Measurements from ENCODE around the gene LIN28A. TPM values are rescaled to one million over a fixed set of nuclear protein-coding genes. Genes with fewer than 3 reads are reported as not detected.

LIN28A gene
- total and polyA plus RNA-seq, 8 donors, result 1.2 TPM; not detected in 7

- 86 to 94% methylated on average over 4 of the region's 4 CpGs for WGBS, 2 donors
- intact Hi-C loops (cut with DNase I), result no loop called here
- H3K27ac ChIP-seq, result no peak overlapping the region
- H3K36me3 ChIP-seq, result peaks cover 0 to 39% (median 10%) of the 10 kb centered on the region in 3 donors
- TF ChIP-seq, protein P1, sequence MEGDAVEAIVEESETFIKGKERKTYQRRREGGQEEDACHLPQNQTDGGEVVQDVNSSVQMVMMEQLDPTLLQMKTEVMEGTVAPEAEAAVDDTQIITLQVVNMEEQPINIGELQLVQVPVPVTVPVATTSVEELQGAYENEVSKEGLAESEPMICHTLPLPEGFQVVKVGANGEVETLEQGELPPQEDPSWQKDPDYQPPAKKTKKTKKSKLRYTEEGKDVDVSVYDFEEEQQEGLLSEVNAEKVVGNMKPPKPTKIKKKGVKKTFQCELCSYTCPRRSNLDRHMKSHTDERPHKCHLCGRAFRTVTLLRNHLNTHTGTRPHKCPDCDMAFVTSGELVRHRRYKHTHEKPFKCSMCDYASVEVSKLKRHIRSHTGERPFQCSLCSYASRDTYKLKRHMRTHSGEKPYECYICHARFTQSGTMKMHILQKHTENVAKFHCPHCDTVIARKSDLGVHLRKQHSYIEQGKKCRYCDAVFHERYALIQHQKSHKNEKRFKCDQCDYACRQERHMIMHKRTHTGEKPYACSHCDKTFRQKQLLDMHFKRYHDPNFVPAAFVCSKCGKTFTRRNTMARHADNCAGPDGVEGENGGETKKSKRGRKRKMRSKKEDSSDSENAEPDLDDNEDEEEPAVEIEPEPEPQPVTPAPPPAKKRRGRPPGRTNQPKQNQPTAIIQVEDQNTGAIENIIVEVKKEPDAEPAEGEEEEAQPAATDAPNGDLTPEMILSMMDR (IDR thresholded peaks at IDR 0.05), result no peak
- peaks cover 7 to 17% (median 10%) of the 10 kb centered on the region in 3 donors for H3K4me1 ChIP-seq
- ATAC-seq (no peak), DNase-seq (no peak), FAIRE-seq (no peak)
- no peaks in the 10 kb centered on the region for H3K9me3 ChIP-seq
- H3K4me3 ChIP-seq, result no peak overlapping the region
- no peaks in the 10 kb centered on the region for H3K27me3 ChIP-seq
These were observed 66.3 kb downstream of the LIN28A start for GRCh38 chr1:26476958-26477357.

- Histone ChIP-seq H3K27me3 (no peaks in the 10 kb centered on the region), H3K36me3 (peaks cover 0 to 39% (median 10%) of the 10 kb centered on the region in 3 donors)
- no peak for ATAC-seq
These were observed 67.0 kb downstream of the LIN28A start for GRCh38 chr1:26477446-26478152.

DNA sequence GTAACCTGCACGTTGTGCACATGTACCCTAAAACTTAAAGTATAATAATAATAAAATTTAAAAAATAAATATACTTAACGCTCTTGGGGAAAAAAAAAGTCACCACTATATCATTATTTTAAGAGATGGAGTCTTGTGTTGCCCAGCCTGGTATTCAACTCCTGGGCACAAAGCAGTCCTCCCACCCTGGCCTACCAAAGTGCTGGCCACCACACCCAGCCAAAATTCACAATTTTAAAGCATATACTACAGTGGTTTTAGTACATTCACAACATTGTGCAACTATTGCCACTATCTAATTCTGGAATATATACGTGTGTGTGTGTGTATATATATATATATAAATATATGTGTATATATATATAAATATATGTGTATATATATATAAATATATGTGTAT is 67.5 kb downstream of the LIN28A start:
- WGBS, 2 donors, result 89 to 92% methylated on average over 3 of the region's 3 CpGs
- FAIRE-seq, result no peak
- ATAC-seq, result no peak
- Histone ChIP-seq H3K36me3 (peaks cover 0 to 39% (median 10%) of the 10 kb centered on the region in 3 donors), H3K4me1 (peaks cover 7 to 17% (median 10%) of the 10 kb centered on the region in 3 donors), H3K4me3 (no peak overlapping the region), H3K27ac (no peak overlapping the region), H3K27me3 (no peaks in the 10 kb centered on the region), H3K9me3 (no peaks in the 10 kb centered on the region)
- TF ChIP-seq, protein P1 (IDR thresholded peaks at IDR 0.05), result no peak
- no peak for DNase-seq
- intact Hi-C loops (cut with DNase I), result no loop called here

More at GRCh38 chr1:26477446-26478152, 67.0 kb downstream of the LIN28A start:
- TF ChIP-seq, protein P1 (IDR thresholded peaks at IDR 0.05), result no peak
- Histone ChIP-seq H3K4me1 (peaks cover 7 to 17% (median 10%) of the 10 kb centered on the region in 3 donors), H3K27ac (no peak overlapping the region), H3K9me3 (no peaks in the 10 kb centered on the region), H3K4me3 (no peak overlapping the region)
- DNase-seq, result no peak
- FAIRE-seq, result no peak
- 80 to 82% methylated on average over 8 of the region's 8 CpGs for whole genome bisulfite sequencing, 2 donors
- intact Hi-C loops (cut with DNase I), result no loop called here

DNA sequence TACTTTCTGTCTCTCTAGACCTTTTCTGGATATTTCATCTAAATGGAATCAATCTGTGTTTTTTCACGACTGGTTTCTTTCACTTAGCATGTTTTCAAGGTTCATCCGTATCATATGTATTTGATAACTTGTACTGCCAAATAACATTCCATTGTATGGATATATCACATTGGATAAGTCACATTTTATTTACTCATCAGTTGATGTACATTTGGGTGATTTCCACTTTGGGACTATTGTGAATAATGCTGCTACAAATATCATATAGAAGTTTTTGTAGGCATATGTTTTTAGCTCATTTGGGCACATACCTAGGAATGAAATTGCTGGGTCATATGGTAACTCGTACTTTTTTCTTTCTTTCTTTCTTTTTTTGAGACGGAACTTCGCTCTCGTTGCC is 68.4 kb downstream of the LIN28A start:
- peaks cover 0 to 33% (median 7%) of the 10 kb centered on the region in 3 donors for H3K36me3 ChIP-seq
- H3K9me3 ChIP-seq, result no peaks in the 10 kb centered on the region
- FAIRE-seq, result no peak
- intact Hi-C loops (cut with DNase I), result no loop called here
- TF ChIP-seq, protein P1 (IDR thresholded peaks at IDR 0.05), result no peak
- no peak overlapping the region for H3K27ac ChIP-seq
- H3K4me3 ChIP-seq, result no peak overlapping the region
- 95 to 97% methylated on average over 6 of the region's 6 CpGs for WGBS, 2 donors
- peaks cover 3 to 8% (median 3%) of the 10 kb centered on the region in 3 donors for H3K4me1 ChIP-seq
- ATAC-seq, result no peak
- H3K27me3 ChIP-seq, result no peaks in the 10 kb centered on the region
- DNase-seq, result no peak

Other genes starting within 250 kb of the LIN28A start
- not detected for gene C1orf232, start 241.9 kb upstream of the LIN28A start, total RNA-seq
- gene C1orf232, start 241.9 kb upstream of the LIN28A start, polyA plus RNA-seq, result not detected
- gene ZNF593, start 240.9 kb upstream of the LIN28A start, total RNA-seq, result 10 to 100 TPM; 18.4 to 36.7 (median 22.1) TPM
- gene ZNF593, start 240.9 kb upstream of the LIN28A start, polyA plus RNA-seq, result 10 to 100 TPM; 69.9 to 80.7 TPM
- not detected for gene ZNF593OS, start 239.0 kb upstream of the LIN28A start, total RNA-seq
- under 1 TPM; 0.35 to 0.68 TPM for gene ZNF593OS, start 239.0 kb upstream of the LIN28A start, polyA plus RNA-seq
- 10 to 100 TPM; 11.3 to 20.8 (median 14.9) TPM for gene CNKSR1, start 233.3 kb upstream of the LIN28A start, total RNA-seq
- 10 to 100 TPM; 46.8 to 48.5 TPM for gene CNKSR1, start 233.3 kb upstream of the LIN28A start, polyA plus RNA-seq
- not detected for gene CATSPER4, start 220.2 kb upstream of the LIN28A start, total RNA-seq
- under 1 TPM in 1 of 2 donors, not detected in 1; 0.09 TPM for gene CATSPER4, start 220.2 kb upstream of the LIN28A start, polyA plus RNA-seq
- 1 to 10 TPM; 2.7 to 6.6 (median 3.7) TPM for gene CEP85, start 176.6 kb upstream of the LIN28A start, total RNA-seq
- gene CEP85, start 176.6 kb upstream of the LIN28A start, polyA plus RNA-seq, result 1 to 10 TPM; 2.9 to 5.6 TPM
- 10 to 100 TPM; 29.1 to 84.2 (median 48.8) TPM for gene SH3BGRL3, start 130.7 kb upstream of the LIN28A start, total RNA-seq
- 100 to 1,000 TPM in 1 of 2 donors, 10 to 100 TPM in 1; 61.0 to 109 TPM for gene SH3BGRL3, start 130.7 kb upstream of the LIN28A start, polyA plus RNA-seq
- 10 to 100 TPM in 4 of 6 donors, 1 to 10 TPM in 2; 8.7 to 15.9 (median 11.5) TPM for gene UBXN11, start 104.2 kb upstream of the LIN28A start, total RNA-seq
- gene UBXN11, start 104.2 kb upstream of the LIN28A start, polyA plus RNA-seq, result 10 to 100 TPM; 44.0 to 61.6 TPM
- gene CD52, start 92.9 kb upstream of the LIN28A start, total RNA-seq, result 10 to 100 TPM in 1 of 6 donors, 1 to 10 TPM in 4, under 1 TPM in 1; 0.98 to 13.0 (median 2.5) TPM
- 1 to 10 TPM; 4.0 to 4.3 TPM for gene CD52, start 92.9 kb upstream of the LIN28A start, polyA plus RNA-seq
- gene CRYBG2, start 56.7 kb upstream of the LIN28A start, total RNA-seq, result 1 to 10 TPM in 1 of 6 donors, under 1 TPM in 5; 0.12 to 1.3 (median 0.38) TPM
- gene CRYBG2, start 56.7 kb upstream of the LIN28A start, polyA plus RNA-seq, result 1 to 10 TPM in 1 of 2 donors, under 1 TPM in 1; 0.73 to 2.0 TPM
- under 1 TPM in 3 of 6 donors, not detected in 3; 0.12 to 0.47 (median 0.14) TPM for gene ZNF683, start 38.1 kb upstream of the LIN28A start, total RNA-seq
- gene ZNF683, start 38.1 kb upstream of the LIN28A start, polyA plus RNA-seq, result under 1 TPM in 1 of 2 donors, not detected in 1; 0.40 TPM
- gene DHDDS, start 21.5 kb downstream of the LIN28A start, total RNA-seq, result 10 to 100 TPM; 15.0 to 24.5 (median 19.8) TPM
- gene DHDDS, start 21.5 kb downstream of the LIN28A start, polyA plus RNA-seq, result 10 to 100 TPM; 19.2 to 19.9 TPM
- gene HMGN2, start 61.6 kb downstream of the LIN28A start, total RNA-seq, result 100 to 1,000 TPM; 102 to 192 (median 143) TPM
- 100 to 1,000 TPM; 178 to 438 TPM for gene HMGN2, start 61.6 kb downstream of the LIN28A start, polyA plus RNA-seq
- 10 to 100 TPM; 16.9 to 32.2 (median 20.0) TPM for gene RPS6KA1, start 118.9 kb downstream of the LIN28A start, total RNA-seq
- gene RPS6KA1, start 118.9 kb downstream of the LIN28A start, polyA plus RNA-seq, result 10 to 100 TPM; 13.6 to 13.7 TPM

Measured in pancreas (tissue), 10 donors.